HG02852 (cell line): ENCODE results near the gene RAB3C.

Experiments used
- ATAC-seq: cut with Tn5 transposase; IDR thresholded peaks from one replicate; pipeline ENCODE4 v1.9.1; 2021; ENCODE audit warnings: mild to moderate bottlenecking, moderate library complexity; ENCODE audit not compliant: unreplicated experiment

RAB3C gene

GRCh38 chr5:58718269-58718978 lies 135.5 kb downstream of the RAB3C start:
- no peak for ATAC-seq

GRCh38 chr5:58722160-58722559 lies 139.3 kb downstream of the RAB3C start:
- ATAC-seq = no peak

GRCh38 chr5:58724992-58725391 lies 142.1 kb downstream of the RAB3C start:
- no peak for ATAC-seq

- no peak for ATAC-seq
These were observed 148.8 kb downstream of the RAB3C start for GRCh38 chr5:58731641-58732040.

GRCh38 chr5:58735637-58736036 lies 152.8 kb downstream of the RAB3C start:
- no peak for ATAC-seq

GRCh38 chr5:58736214-58736613 lies 153.3 kb downstream of the RAB3C start:
- no peak for ATAC-seq

- no peak for ATAC-seq
These were observed 154.8 kb downstream of the RAB3C start for GRCh38 chr5:58737671-58738070.

- no peak for ATAC-seq
These were observed 155.5 kb downstream of the RAB3C start for GRCh38 chr5:58738336-58738735.

- ATAC-seq = no peak
These were observed 156.2 kb downstream of the RAB3C start for GRCh38 chr5:58739051-58739450.

- no peak for ATAC-seq
These were observed 158.1 kb downstream of the RAB3C start for GRCh38 chr5:58740956-58741355.

GRCh38 chr5:58745350-58745749 lies 162.5 kb downstream of the RAB3C start:
- no peak for ATAC-seq

GRCh38 chr5:58746321-58746720 lies 163.4 kb downstream of the RAB3C start:
- ATAC-seq = no peak

- no peak for ATAC-seq
These were observed 167.2 kb downstream of the RAB3C start for GRCh38 chr5:58750036-58750435.

GRCh38 chr5:58751222-58751837 lies 168.5 kb downstream of the RAB3C start:
- ATAC-seq = no peak

GRCh38 chr5:58752104-58752503 lies 169.2 kb downstream of the RAB3C start:
- no peak for ATAC-seq

GRCh38 chr5:58753446-58753845 lies 170.6 kb downstream of the RAB3C start:
- ATAC-seq = no peak

GRCh38 chr5:58754250-58754649 lies 171.4 kb downstream of the RAB3C start:
- ATAC-seq = no peak

GRCh38 chr5:58755397-58755796 lies 172.5 kb downstream of the RAB3C start:
- ATAC-seq = no peak

GRCh38 chr5:58759745-58760144 lies 176.9 kb downstream of the RAB3C start:
- peak; percentile 94 for ATAC-seq

GRCh38 chr5:58760222-58760621 lies 177.3 kb downstream of the RAB3C start:
- no peak for ATAC-seq

- ATAC-seq = no peak
These were observed 178.5 kb downstream of the RAB3C start for GRCh38 chr5:58761407-58761806.

- no peak for ATAC-seq
These were observed 180.5 kb downstream of the RAB3C start for GRCh38 chr5:58763390-58763789.

- no peak for ATAC-seq
These were observed 181.3 kb downstream of the RAB3C start for GRCh38 chr5:58764199-58764598.
